Neuronal stem cell (in vitro differentiated cells): Measurements from ENCODE around the gene ITGA8.

ENCODE experiments used
- DNase-seq: peaks from one replicate; pipeline ENCODE4 v3.0.0-alpha.2; 2013; ENCODE audit warnings: low spot score
- H2AFZ ChIP-seq: one replicate; pipeline ENCODE4 v1.6.1; 2013; ENCODE audit warnings: mild to moderate bottlenecking, low read length, inconsistent platforms
- H2AK5ac ChIP-seq: 2 replicates; pipeline ENCODE4 v1.6.1; 2013; ENCODE audit warnings: low read depth, mild to moderate bottlenecking, inconsistent platforms, low read length, moderate library complexity, mixed read lengths
- H2BK120ac ChIP-seq: 2 replicates; pipeline ENCODE4 v1.6.1; 2013; ENCODE audit warnings: low read depth, mild to moderate bottlenecking, inconsistent platforms, low read length, moderate library complexity, mixed read lengths
- H2BK12ac ChIP-seq: one replicate; pipeline ENCODE4 v1.6.1; 2013; ENCODE audit warnings: low read length, inconsistent platforms
- H2BK15ac ChIP-seq: 2 replicates; pipeline ENCODE4 v1.6.1; 2013; ENCODE audit warnings: mild to moderate bottlenecking, low read length, inconsistent platforms, mixed read lengths
- H2BK5ac ChIP-seq: one replicate; pipeline ENCODE4 v1.6.1; 2013; ENCODE audit warnings: inconsistent platforms, mild to moderate bottlenecking, low read length, moderate library complexity
- H3K14ac ChIP-seq: one replicate; pipeline ENCODE4 v1.6.1; 2013; ENCODE audit warnings: low read length, inconsistent platforms
- H3K18ac ChIP-seq: 2 replicates; pipeline ENCODE4 v1.6.1; 2013; ENCODE audit warnings: low read length, inconsistent platforms
- H3K23ac ChIP-seq: 2 replicates; pipeline ENCODE4 v1.6.1; 2013; ENCODE audit warnings: low read depth, mild to moderate bottlenecking, mixed read lengths, low read length, inconsistent platforms; ENCODE audit not compliant: poor library complexity
- H3K27ac ChIP-seq: replicated peaks from 3 replicates; pipeline ENCODE4 v1.5.1; 2013; ENCODE audit warnings: low read length, inconsistent platforms
- H3K27me3 ChIP-seq, 3 experiments: 2 replicates each; pipeline ENCODE4 v1.6.1; 2013; ENCODE audit warnings: low read length in 3 of 3, mild to moderate bottlenecking in 2 of 3, inconsistent platforms in 1 of 3, low read depth in 1 of 3, mixed read lengths in 1 of 3, moderate library complexity in 1 of 3; ENCODE audit not compliant: control insufficient read depth in 3 of 3, insufficient read depth in 3 of 3
- H3K36me3 ChIP-seq, 2 donors: replicated peaks in 1 of 2; 2 replicates each; pipeline ENCODE4 v1.6.1; 2013; ENCODE audit warnings: low read length in 2 of 2; ENCODE audit not compliant: control insufficient read depth in 2 of 2, insufficient read depth in 2 of 2
- H3K4ac ChIP-seq: 2 replicates; pipeline ENCODE4 v1.6.1; 2013; ENCODE audit warnings: inconsistent platforms, mild to moderate bottlenecking, low read length, moderate library complexity
- H3K4me1 ChIP-seq, 2 donors: 1 replicate in 1 of 2; 2 replicates in 1 of 2; pipeline ENCODE4 v1.6.1; 2013; ENCODE audit warnings: low read length in 2 of 2, low read depth in 1 of 2; ENCODE audit not compliant: control insufficient read depth in 2 of 2, insufficient read depth in 1 of 2
- H3K4me2 ChIP-seq: one replicate; pipeline ENCODE4 v1.6.1; 2013; ENCODE audit warnings: mild to moderate bottlenecking, low read length, inconsistent platforms; ENCODE audit not compliant: insufficient read depth, poor library complexity, severe bottlenecking
- H3K4me3 ChIP-seq, 2 donors: 2 replicates each; pipeline ENCODE4 v1.5.1; 2013; ENCODE audit warnings: low read length in 2 of 2, mild to moderate bottlenecking in 2 of 2, inconsistent platforms in 1 of 2, moderate library complexity in 1 of 2
- H3K79me1 ChIP-seq: one replicate; pipeline ENCODE4 v1.6.1; 2013; ENCODE audit warnings: low read depth, mild to moderate bottlenecking, inconsistent platforms, low read length, moderate library complexity
- H3K9ac ChIP-seq: one replicate; pipeline ENCODE4 v1.6.1; 2013; ENCODE audit warnings: mild to moderate bottlenecking, low read depth, low read length, inconsistent platforms; ENCODE audit not compliant: poor library complexity
- H3K9me3 ChIP-seq, 2 donors: replicated peaks in 1 of 2; 2 replicates each; pipeline versions ENCODE3 to v1.6.1; 2013; ENCODE audit warnings: low read length in 2 of 2, mild to moderate bottlenecking in 2 of 2, inconsistent platforms in 1 of 2, low read depth in 1 of 2, mixed read lengths in 1 of 2, moderate library complexity in 1 of 2; ENCODE audit not compliant: control insufficient read depth in 2 of 2, insufficient read depth in 1 of 2
- H4K8ac ChIP-seq: one replicate; pipeline ENCODE4 v1.6.1; 2013; ENCODE audit warnings: low read depth, mild to moderate bottlenecking, inconsistent platforms, low read length, moderate library complexity
- H4K91ac ChIP-seq: one replicate; pipeline ENCODE4 v1.6.1; 2013; ENCODE audit warnings: low read length, low read depth, mild to moderate bottlenecking, inconsistent platforms; ENCODE audit not compliant: poor library complexity
- WGBS, 2 donors: extraction: QIAGEN DNeasy Blood & Tissue Kit; methylation state at CpG; one replicate each; pipeline ENCODE4 v1.1.7; 2013; ENCODE audit warnings: missing lambda C conversion rate in 2 of 2, mixed read lengths in 1 of 2; ENCODE audit not compliant: insufficient read length in 2 of 2, insufficient replicate concordance in 1 of 2; ENCODE audit errors: extremely low coverage in 2 of 2; 5-methylcytosine and 5-hydroxymethylcytosine counted together

Gene ITGA8

GRCh38 chr10:15620836-15621515 is 98.7 kb downstream of the ITGA8 start:
- Histone ChIP-seq H3K9ac (no peak overlapping the region), H3K9me3 (no peaks in the 10 kb centered on the region), H2BK5ac (no peak overlapping the region), H3K18ac (no peak overlapping the region), H3K4me2 (no peak overlapping the region), H3K27me3 (no peaks in the 10 kb centered on the region), H3K23ac (no peak overlapping the region), H2BK15ac (no peak overlapping the region), H2BK120ac (no peak overlapping the region), H3K14ac (no peak overlapping the region), H3K27ac (no peak overlapping the region), H3K4ac (no peak overlapping the region), H2BK12ac (no peak overlapping the region), H3K4me3 (no peak overlapping the region), H3K4me1 (no peaks in the 10 kb centered on the region), H3K36me3 (no peaks in the 10 kb centered on the region), H2AK5ac (no peak overlapping the region), H2AFZ (no peak overlapping the region), H3K79me1 (no peaks in the 10 kb centered on the region), H4K91ac (no peak overlapping the region), H4K8ac (no peak overlapping the region)
- DNase-seq = no peak
- no CpG with 5 or more reads among the region's 3 CpGs for WGBS, 2 donors

GRCh38 chr10:15620337-15620736 is 99.4 kb downstream of the ITGA8 start:
- Histone ChIP-seq H3K4me3 (no peak overlapping the region), H2BK120ac (no peak overlapping the region), H3K4me1 (no peaks in the 10 kb centered on the region), H3K14ac (no peak overlapping the region), H3K9ac (no peak overlapping the region), H2AK5ac (no peak overlapping the region), H2BK12ac (no peak overlapping the region), H2AFZ (no peak overlapping the region), H4K91ac (no peak overlapping the region), H2BK5ac (no peak overlapping the region), H3K4ac (no peak overlapping the region), H3K18ac (no peak overlapping the region), H3K27me3 (no peaks in the 10 kb centered on the region), H3K27ac (no peak overlapping the region), H3K9me3 (no peaks in the 10 kb centered on the region), H3K79me1 (no peaks in the 10 kb centered on the region), H3K23ac (no peak overlapping the region), H2BK15ac (no peak overlapping the region), H3K36me3 (no peaks in the 10 kb centered on the region), H3K4me2 (no peak overlapping the region), H4K8ac (no peak overlapping the region)
- no CpG with 5 or more reads among the region's 5 CpGs for WGBS, 2 donors
- no peak for DNase-seq

DNA sequence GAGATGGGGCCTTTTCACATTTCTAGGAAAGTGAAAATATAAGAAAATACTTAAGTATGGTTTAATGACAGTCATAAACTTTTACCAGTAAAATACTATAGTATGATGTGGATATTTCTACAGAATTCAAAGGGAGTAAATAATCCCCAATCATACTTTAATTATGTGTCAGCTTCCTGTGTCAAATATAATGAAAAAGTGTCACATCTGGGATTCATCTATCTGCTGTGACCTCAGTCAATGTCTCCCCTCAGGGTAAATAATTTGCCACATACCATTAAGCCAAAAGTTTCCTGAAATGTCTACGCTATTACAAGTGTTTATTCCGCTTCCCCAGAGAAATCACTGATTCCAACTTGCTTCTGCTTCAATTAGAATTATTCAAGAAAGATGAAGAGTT is 110.5 kb downstream of the ITGA8 start:
- H2BK12ac ChIP-seq = no peak overlapping the region
- no peak overlapping the region for H2BK120ac ChIP-seq
- no peaks in the 10 kb centered on the region for H3K9me3 ChIP-seq
- no peak overlapping the region for H2BK15ac ChIP-seq
- H4K91ac ChIP-seq = no peak overlapping the region
- H3K9ac ChIP-seq = no peak overlapping the region
- no peaks in the 10 kb centered on the region for H3K4me1 ChIP-seq
- no peak overlapping the region for H2AK5ac ChIP-seq
- no peak overlapping the region for H3K4me2 ChIP-seq
- H2AFZ ChIP-seq = no peak overlapping the region
- H2BK5ac ChIP-seq = no peak overlapping the region
- H3K4me3 ChIP-seq = no peak overlapping the region
- H3K27ac ChIP-seq = no peak overlapping the region
- no peak for DNase-seq
- H3K79me1 ChIP-seq = no peaks in the 10 kb centered on the region
- no CpG with 5 or more reads among the region's 2 CpGs for WGBS, 2 donors
- H3K36me3 ChIP-seq = no peaks in the 10 kb centered on the region
- H3K27me3 ChIP-seq = no peaks in the 10 kb centered on the region
- H3K18ac ChIP-seq = no peak overlapping the region
- no peak overlapping the region for H4K8ac ChIP-seq
- no peak overlapping the region for H3K23ac ChIP-seq
- no peak overlapping the region for H3K14ac ChIP-seq
- no peak overlapping the region for H3K4ac ChIP-seq

DNA sequence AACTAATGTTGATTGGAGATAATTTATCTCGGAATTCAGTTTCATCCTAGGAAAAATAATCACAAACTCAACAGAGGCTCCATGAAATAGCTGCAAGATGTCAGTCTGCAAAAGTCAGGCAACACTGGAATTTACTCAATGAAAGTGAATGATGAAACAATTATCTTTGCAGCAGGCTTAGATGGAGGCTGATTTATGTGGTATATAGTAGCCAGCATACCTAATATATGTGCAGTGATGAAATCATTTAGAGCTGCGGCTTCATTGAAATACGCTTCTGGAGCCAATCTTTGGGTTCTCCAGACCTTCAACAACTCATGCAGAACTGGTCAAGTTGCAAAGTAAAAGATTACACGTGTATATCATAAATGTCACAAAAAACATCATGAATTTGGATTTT is 113.3 kb downstream of the ITGA8 start:
- Histone ChIP-seq H3K9ac (no peak overlapping the region), H4K91ac (no peak overlapping the region), H2BK120ac (no peak overlapping the region), H3K4me3 (no peak overlapping the region), H3K27ac (no peak overlapping the region), H3K79me1 (no peaks in the 10 kb centered on the region), H2AFZ (no peak overlapping the region), H2AK5ac (no peak overlapping the region), H3K27me3 (no peaks in the 10 kb centered on the region), H3K18ac (no peak overlapping the region), H3K23ac (no peak overlapping the region), H2BK12ac (no peak overlapping the region), H2BK15ac (no peak overlapping the region), H2BK5ac (no peak overlapping the region), H3K4me2 (no peak overlapping the region), H3K14ac (no peak overlapping the region), H3K4ac (no peak overlapping the region), H4K8ac (no peak overlapping the region), H3K9me3 (no peaks in the 10 kb centered on the region), H3K36me3 (no peaks in the 10 kb centered on the region), H3K4me1 (no peaks in the 10 kb centered on the region)
- WGBS, 2 donors = no CpG with 5 or more reads among the region's 4 CpGs
- no peak for DNase-seq
